Stimulated activated CD4-positive, alpha-beta T cell treated with anti-CD3 and anti-CD28 coated beads, Interleukin-2, amount 100 ng/mL, for 4 hours (primary cell): Measurements from ENCODE around the gene CD300C.
"Not testable (repeated sequence)": the region's sequence is repeated elsewhere in the genome, so short reads cannot be mapped to it uniquely, and the experiment has no call there.

Experiments
- DNase-seq: peaks from one replicate; pipeline ENCODE4 v3.0.0-alpha.2; 2020; ENCODE audit warnings: low read depth

CD300C gene

DNA sequence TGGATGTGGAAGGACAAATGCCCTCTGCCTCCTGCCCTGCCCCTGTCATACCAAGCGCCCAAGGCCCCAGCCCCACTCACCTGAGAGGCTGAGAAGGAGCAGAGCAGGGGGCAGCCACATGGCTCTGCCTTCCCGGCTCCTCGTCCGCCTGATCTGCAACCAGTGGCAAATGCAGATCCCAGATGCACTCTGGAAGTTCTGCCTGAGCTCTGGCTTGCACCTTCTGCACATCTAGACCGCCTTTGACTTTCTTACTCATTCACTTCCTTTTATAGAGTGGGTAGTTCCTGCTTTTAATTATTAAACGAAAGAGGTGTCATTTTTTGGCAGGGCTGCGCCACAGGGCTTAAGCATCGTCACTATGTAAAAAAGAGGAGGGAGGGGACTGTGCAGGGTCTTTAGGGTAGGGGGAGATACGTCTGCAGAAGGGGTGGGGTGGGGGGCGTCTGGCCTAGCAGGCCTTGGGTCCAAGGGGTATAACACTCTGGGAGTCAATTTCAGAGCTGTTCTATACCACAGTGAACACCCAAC, 14.6 kb downstream of the CD300C start, which contains the start of gene CD300LB:
Gene CD300LB, minus strand, starts transcription at position 245 of the 531 bp plus-strand sequence. Its CDS starts 125 bp downstream, at position 120.
- DNase-seq, result no peak

GRCh38 chr17:74530831-74531150, 15.1 kb downstream of the CD300C start:
- DNase-seq, result no peak

DNA sequence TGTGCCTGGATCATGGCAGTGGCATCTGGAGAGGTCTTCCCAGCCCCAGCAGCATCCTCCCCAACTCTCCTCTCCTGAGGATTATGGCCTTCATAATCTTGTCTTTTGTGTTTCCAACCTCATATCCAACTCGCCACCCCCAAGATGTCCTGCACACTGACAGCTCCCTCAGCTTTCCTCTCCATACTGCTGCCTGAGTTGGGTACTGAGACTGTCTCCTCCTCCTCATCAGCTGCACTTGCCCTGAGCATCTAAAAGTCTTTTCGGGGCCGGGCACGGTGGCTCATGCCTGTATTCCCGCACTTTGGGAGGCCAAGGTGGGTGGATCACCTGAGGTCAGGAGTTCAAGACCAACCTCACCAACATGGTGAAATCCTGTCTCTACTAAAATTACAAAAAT, 16.7 kb downstream of the CD300C start:
- no peak for DNase-seq

DNA sequence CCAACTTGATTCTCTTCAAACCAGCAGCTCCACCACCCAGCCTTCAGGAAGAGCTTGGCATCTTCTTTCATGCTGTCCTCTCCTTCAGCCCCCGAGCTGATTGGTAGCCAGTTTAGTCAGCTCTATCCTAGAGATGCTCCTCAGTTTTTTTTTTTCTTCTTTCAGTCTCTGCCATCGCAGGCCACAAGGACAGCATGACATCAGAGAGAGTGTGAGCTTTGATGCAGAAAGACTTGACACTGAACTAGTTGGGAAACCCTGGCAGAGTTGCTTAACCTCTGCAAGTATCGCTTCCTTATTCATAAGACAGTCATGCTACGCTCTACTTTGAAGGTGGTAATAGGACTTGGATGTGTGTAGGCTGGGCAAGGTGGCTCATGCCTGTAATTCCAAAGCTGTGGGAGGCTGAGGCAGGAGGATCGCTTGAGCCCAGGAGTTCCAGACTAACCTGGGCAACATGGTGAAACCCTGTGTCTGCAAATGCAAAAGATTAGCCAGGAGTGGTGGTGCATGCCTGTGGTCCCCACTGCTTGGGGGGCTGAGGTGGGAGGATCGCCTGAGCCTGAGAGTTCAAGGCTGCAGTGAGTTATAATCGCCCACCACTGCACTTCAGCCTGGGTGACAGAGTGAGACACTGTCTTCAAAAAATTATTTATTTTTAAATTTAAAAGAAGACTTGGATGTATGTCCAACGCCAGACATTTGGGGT, 17.3 kb downstream of the CD300C start:
- no peak for DNase-seq

DNA sequence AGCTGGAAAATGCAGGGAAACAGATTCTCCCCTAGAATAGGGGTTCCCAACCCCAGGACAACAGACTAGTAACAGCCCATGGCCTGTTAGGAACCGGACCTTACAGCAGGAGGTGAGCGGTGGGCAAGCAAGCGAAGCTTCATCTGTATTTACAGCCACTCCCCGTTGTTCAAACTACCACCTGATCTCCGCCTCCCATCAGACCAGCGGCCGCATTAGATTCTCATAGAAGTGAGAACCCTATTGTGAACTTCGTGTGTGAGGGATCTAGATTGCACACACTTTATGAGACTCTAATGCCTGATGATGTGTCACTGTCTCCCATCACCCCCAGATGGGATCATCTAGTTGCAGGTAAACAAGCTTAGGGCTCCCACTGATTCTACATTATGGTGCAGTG, 18.2 kb downstream of the CD300C start:
- no peak for DNase-seq

GRCh38 chr17:74527081-74527480, 18.8 kb downstream of the CD300C start:
- no peak for DNase-seq

DNA sequence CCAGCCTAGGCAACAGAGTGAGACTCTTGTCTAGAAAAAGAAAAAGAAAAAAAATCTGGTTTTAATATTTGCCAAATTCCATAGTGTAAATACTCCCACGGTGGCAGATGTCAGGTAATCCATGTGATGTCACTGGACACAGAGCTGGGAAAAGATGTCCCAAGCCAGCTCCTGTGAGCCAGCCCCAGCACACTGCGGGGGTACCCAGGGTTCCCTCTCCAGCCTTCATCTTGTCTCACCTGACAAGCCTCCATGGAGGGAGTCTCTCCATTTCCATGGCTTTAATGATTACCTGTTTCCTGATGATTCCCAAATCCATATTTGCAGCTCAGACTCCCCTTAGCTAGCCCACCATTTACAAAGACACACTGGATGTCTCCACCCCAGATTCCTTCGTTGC, 19.2 kb downstream of the CD300C start:
- DNase-seq, result no peak

DNA sequence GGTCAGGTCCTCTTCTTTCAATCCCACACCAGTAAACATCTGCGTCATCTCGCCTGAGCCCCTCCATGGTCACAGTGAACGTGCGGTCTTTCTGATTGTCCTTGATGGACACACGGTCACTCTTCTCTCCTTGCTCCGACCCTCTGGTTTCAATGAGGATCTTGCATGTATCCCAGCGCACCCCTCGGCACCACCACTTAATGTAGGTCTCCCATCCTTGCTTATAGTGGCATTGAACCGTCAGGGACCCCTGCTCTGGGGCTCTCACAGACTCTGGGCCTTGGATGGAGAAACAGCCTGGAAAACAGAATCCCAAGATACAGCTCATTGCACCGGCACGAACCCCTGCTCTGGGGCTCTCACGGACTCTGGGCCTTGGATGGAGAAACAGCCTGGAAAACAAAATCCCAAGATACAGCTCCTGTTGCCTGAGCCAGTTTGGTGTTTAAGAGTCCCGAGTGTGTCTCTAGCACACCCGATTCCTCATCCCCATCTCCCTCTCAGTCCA, 20.1 kb downstream of the CD300C start:
- DNase-seq, result no peak

- DNase-seq, result no peak
Measured at GRCh38 chr17:74525465-74525725, 20.5 kb downstream of the CD300C start.

- DNase-seq, result no peak
Measured at GRCh38 chr17:74524653-74525464, 21.1 kb downstream of the CD300C start.

DNA sequence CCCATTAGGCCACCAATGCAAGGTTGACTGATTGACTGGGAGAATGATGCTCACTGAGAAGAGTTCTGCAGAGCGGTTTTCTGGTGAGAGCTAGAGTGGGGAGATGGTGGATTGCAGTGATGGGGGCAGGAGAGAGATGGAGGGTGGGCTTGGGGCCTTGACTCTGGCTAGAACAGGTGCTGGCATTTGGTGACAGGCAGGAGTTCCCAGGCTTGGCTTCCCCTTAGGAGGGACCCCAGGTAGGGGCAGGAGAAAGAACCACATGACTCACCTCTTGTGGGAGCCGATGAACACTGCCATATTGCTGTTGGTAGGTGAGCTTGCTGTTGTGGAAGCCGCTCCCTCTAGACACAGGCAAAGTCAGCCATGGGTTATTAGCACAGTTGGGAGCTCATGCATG, 22.6 kb downstream of the CD300C start:
- no peak for DNase-seq

- DNase-seq, result no peak
Measured at GRCh38 chr17:74522381-74523105, 23.4 kb downstream of the CD300C start.

- DNase-seq, result no peak
Measured at GRCh38 chr17:74521701-74522201, 24.2 kb downstream of the CD300C start.

DNA sequence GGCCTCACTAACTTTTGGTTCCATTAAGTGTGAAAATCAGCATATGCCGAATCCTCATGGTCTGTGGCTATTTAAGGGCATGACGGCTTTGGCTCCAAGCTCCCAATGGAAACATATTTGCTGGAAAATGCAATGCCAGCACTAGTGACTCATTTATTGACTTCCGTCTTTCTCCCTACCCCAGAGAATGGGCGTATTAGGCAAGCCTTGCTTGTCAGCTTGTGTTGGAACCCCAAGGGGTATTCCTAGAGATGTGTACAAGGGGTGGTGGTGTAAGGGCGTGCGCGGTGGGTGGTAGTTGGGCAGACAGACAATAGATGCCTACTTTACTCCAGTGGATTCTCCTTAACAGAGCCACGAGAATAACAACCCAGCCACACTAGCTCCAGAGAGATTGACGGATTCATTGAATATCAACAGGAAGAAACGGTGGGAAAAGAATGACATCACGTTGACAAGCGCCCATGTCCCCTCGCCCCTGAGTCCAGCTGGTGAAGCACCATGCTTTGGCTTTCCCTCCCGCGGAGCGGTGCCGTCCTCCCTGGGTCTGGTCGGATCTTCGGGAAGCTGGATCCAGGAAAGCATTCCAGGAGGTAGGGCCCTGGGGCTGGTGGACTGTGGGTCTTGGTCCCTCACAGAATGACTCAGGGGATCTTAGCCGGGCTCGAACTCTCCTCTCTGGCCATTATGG, 25.0 kb downstream of the CD300C start:
- DNase-seq, result no peak

DNA sequence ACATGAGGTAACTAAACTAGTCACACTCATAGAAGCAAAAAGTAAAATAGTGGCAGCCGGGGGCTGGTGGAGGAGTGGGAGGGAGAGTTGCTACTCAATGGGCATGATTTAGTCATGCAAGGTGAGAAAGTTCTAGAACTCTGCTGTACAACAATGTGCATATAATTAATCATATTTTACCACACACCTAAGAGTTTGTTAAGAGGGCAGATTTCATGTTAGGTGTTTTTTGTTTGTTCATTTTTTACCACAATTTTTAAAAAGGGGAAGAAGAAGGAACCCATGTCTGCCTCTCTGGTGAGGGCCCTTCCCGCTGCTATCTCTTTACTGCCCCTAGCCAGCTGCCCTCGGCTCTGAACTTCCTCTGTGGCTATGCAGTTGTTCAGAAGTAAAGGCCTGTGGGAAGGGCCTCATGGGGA, 25.9 kb downstream of the CD300C start:
- DNase-seq, result no peak

DNA sequence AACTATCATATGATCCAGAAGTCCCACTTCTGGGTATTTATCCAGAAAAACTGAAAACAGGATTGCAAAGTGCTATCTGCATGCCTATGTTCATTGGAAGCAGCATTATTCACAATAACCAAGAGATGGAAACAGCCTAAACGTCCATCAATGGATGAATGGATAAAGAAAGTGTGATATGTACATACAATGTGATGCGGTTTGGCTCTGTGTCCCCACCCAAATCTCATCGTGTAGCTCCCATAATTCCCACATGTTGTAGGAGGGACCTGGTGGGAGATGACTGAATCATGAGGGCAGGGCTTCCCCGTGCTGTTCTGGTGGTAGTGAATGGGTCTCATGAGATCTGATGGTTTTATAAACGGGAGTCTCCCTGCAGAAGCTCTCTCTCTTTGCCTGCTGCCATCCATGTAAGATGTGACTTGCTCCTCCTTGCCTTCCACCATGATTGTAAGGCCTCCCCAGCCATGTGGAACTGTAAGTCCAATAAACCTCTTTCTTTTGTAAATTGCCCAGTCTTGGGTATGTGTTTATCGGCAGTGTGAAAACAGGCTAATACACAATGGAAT, 27.4 kb downstream of the CD300C start:
- DNase-seq, result not testable (repeated sequence)

DNA sequence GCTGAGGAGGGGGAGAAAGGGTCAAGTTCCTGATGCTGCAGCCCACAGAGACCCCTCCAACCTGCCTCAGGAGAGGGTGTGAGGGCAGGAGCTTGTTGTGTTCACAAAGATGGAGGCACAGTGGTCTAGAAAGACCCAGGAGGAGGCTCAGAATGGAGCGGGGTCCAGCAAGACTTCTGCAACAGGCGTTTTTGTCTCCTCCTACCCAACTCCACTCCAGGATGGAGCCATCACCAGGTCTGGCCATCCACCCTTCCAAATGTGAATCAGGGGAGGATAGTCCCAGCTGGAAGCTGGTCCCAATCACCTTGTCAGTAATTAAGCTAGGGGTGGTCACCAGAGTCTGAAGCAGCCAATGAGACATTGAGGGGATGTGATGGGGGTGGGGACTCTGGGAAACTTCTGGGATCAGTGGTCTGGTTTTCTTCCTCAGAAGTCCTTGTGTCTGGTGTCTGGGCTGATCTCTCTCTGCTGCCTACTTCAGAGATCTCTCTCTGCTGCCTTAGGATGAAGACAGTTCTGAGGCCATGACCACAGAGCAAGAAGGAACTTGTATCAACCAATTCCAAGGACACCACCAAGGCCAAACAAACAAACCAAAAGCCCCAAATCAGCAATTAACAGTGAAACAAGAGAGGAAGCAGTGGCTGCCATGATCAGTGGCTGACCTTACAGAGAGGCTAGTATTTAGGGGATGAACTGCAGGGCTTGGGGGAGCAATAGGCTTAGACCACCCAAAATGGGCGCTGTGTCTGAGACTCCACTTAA, 29.2 kb downstream of the CD300C start:
- DNase-seq, result no peak

GRCh38 chr17:74515941-74516340, 30.0 kb downstream of the CD300C start:
- no peak for DNase-seq

- no peak for DNase-seq
Measured at GRCh38 chr17:74514632-74515334, 31.1 kb downstream of the CD300C start.

DNA sequence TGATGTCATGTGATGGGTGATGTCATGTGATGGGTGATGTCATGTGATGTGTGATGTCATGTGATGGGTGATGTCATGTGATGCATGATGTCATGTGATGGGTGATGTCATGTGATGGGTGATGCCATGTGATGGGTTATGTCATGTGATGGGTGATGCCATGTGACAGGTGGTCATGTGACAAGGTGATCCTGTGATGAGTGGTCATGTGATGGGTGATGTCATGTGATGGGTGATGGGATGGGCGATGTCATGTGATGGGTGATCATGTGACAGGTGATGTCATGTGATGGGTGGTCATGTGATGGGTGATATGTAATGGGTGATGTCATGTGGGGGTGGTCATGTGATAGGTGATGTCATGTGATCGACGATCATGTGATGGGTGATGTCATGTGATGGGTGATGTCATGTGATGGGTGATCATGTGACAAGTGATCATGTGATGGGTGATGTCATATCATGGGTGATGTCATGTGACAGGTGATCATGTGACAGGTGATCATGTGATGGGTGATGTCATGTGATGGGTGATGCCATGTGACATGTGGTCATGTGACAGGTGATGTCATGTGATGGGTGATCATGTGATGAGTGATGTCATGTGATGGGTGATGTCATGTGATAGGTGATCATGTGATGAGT, 31.8 kb downstream of the CD300C start:
- DNase-seq, result no peak
